Adrenal gland (tissue), 5 donors: ENCODE results near the gene NELL2.

Experiments used
- CTCF ChIP-seq, 6 experiments: fragments of 450-650 bp in 4 of 6; fragments of 200-600 bp in 2 of 6; sonication (generic) in 1 of 6; IDR thresholded peaks; 1 replicate in 5 of 6; 2 replicates in 1 of 6; pipeline versions ENCODE4 v1.5.1 to v1.8.0; 2016 to 2021; ENCODE audit warnings: antibody characterized with exemption in 6 of 6, mild to moderate bottlenecking in 2 of 6, moderate library complexity in 1 of 6
- POLR2A ChIP-seq, 2 donors: fragments of 450-650 bp; IDR thresholded peaks; one replicate each; pipeline ENCODE4 v1.6.1; 2017; ENCODE audit warnings: antibody characterized with exemption in 2 of 2, mild to moderate bottlenecking in 2 of 2, moderate library complexity in 1 of 2
- donor health status: DM: no; HTN: no; CAD: no.

DNA sequence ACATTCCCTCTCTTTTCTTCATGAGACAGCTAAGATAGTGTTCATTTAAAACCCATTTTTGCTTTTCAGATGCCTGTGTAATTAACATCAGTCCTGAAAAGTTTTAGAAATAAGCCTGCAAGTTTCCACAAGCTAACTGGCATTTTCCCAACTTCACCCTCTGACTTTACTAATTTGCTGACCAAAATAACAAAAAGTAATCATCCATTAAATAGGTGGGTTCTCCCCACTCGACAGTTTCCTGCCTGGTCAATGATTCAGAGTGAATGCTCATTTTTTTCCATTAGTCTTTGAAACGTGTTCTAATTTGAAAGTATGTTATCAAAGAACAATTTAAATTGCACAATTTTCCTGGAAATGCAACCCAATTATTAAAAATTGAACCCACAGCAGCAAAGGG is 23.6 kb downstream of the NELL2 start:
- TF ChIP-seq POLR2A (IDR thresholded peaks at IDR 0.05) (no peak), CTCF (IDR thresholded peaks at IDR 0.05) (no peak)
